IMR-90 (cell line): ENCODE results near the gene AP5B1.

Source experiments
- CEBPB ChIP-seq: IDR thresholded peaks from 2 replicates; pipeline ENCODE4 v1.6.1; 2012; ENCODE audit warnings: low read depth, low read length, improper control_type of control experiment
- CHD1 ChIP-seq: IDR thresholded peaks from 2 replicates; pipeline ENCODE4 v1.6.1; 2012; ENCODE audit warnings: low read depth, low read length, improper control_type of control experiment
- CTCF ChIP-seq: conservative IDR thresholded peaks from 2 replicates; pipeline ENCODE4 v1.5.1; 2012; ENCODE audit warnings: mild to moderate bottlenecking, low read depth, low read length, improper control_type of control experiment
- FOS ChIP-seq: fragments of 150-350 bp; IDR thresholded peaks from 2 replicates; pipeline ENCODE4 v1.6.1; 2016; ENCODE audit warnings: low read depth, low read length
- MAFK ChIP-seq: IDR thresholded peaks from 2 replicates; pipeline ENCODE4 v1.6.1; 2012; ENCODE audit warnings: low read depth, low read length, improper control_type of control experiment
- MAZ ChIP-seq: IDR thresholded peaks from 2 replicates; pipeline ENCODE4 v1.6.1; 2012; ENCODE audit warnings: low read depth, mild to moderate bottlenecking, low read length, improper control_type of control experiment, moderate library complexity, borderline replicate concordance
- MXI1 ChIP-seq: IDR thresholded peaks from 2 replicates; pipeline ENCODE4 v1.6.1; 2012; ENCODE audit warnings: low read depth, mild to moderate bottlenecking, low read length, moderate library complexity, borderline replicate concordance
- NFE2L2 ChIP-seq: fragments of 150-350 bp; IDR thresholded peaks from 2 replicates; pipeline ENCODE4 v1.6.1; 2016; ENCODE audit warnings: low read depth, mild to moderate bottlenecking, low read length
- POLR2A ChIP-seq: IDR thresholded peaks from 2 replicates; pipeline ENCODE4 v1.6.1; 2012; ENCODE audit warnings: mild to moderate bottlenecking, low read depth, low read length
- RAD21 ChIP-seq: IDR thresholded peaks from 2 replicates; pipeline ENCODE4 v1.6.1; 2012; ENCODE audit warnings: low read length, improper control_type of control experiment
- RFX5 ChIP-seq: IDR thresholded peaks from 2 replicates; pipeline ENCODE4 v1.8.0; 2012; ENCODE audit warnings: low read depth, mild to moderate bottlenecking, low read length, moderate library complexity
- SMC3 ChIP-seq: fragments of 150-350 bp; IDR thresholded peaks from 2 replicates; pipeline ENCODE4 v1.6.1; 2016; ENCODE audit warnings: low read depth, mild to moderate bottlenecking, antibody characterized with exemption, low read length, moderate library complexity

DNA sequence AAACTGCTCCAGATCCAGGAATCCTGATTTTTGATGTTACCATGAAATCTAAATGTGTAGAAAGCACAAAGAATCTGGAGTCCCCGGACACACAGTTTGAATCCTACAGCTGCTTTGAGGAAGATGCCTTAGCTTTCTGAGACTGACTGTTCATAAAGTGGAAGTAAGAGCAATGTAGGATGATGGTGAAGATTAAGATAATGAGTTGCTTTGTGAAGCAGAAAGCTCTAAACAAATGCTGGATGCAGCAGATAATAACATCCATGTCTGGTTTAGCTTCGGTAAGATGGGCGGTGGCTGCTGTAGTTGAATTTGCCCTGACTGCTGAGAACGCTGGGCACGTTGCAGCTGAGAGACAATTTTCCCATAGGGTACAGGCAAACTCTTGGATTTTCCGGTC, 26.2 kb upstream of the AP5B1 start:
- no peak for TF ChIP-seq CTCF
- no peak for TF ChIP-seq RAD21
- no peak for TF ChIP-seq CEBPB
- TF ChIP-seq SMC3: no peak
- TF ChIP-seq POLR2A: no peak
- TF ChIP-seq MAZ: no peak
- TF ChIP-seq NFE2L2: no peak
- no peak for TF ChIP-seq CHD1
- TF ChIP-seq MAFK: no peak
- no peak for TF ChIP-seq MXI1
- TF ChIP-seq FOS: no peak
- no peak for TF ChIP-seq RFX5
